GM21360 (cell line): ENCODE data around the gene THSD4.

Experiments used
- ATAC-seq: cut with Tn5 transposase; IDR thresholded peaks from one replicate; pipeline ENCODE4 v1.9.1; 2021; ENCODE audit warnings: mild to moderate bottlenecking, moderate library complexity; ENCODE audit not compliant: unreplicated experiment

THSD4 gene

DNA sequence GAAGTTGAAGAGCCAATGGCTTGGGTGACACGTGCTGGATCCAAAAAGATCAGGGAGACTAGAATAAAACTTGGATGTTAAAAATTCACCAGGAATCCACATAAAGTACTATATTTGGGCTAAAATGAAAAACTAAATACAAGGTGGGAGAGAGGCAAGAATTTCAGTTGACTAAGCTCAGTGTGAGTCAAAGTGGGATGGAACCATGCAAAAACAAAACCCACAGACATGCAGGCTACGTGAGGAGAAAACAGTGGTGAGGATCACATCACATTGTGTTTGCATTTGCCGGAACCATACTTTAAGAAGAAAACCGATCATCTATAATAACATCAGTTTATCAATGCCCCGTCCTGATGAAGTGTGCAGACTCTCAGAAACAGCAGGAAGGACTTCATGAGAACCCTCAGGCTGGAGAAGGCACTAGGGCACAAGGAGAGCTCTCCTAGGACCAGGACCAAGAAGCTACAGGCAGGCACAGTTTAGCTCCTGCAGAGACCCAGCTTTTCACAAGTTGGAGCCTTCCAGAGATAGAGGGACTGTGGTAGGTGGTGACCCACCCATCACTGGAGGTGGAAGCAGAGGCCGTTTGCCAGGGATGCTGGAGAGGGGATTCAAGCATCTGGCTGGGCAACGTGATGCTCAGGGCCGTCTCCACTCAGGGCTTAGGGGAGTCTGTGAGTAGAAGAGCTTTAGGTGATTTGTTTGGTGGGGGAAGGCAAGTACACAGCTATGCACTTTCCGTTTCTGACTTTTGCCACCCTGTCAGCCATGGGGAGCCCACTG, 666.1 kb downstream of the THSD4 start:
- no peak for ATAC-seq

DNA sequence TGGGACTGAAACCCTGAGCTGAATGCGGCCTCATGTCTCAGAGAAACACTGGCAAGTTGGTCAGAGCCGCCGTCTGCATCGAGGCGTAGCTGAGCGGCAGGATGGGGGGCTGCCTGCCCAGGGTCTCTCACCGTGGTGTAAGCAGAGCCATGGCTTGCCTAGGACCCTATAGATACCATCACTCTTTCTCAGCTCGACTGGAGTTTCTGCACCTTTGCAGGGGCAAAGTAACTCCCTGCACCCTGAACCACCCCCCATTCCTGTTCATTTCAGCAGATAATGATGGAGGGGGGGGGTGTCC, 666.6 kb downstream of the THSD4 start:
- no peak for ATAC-seq

DNA sequence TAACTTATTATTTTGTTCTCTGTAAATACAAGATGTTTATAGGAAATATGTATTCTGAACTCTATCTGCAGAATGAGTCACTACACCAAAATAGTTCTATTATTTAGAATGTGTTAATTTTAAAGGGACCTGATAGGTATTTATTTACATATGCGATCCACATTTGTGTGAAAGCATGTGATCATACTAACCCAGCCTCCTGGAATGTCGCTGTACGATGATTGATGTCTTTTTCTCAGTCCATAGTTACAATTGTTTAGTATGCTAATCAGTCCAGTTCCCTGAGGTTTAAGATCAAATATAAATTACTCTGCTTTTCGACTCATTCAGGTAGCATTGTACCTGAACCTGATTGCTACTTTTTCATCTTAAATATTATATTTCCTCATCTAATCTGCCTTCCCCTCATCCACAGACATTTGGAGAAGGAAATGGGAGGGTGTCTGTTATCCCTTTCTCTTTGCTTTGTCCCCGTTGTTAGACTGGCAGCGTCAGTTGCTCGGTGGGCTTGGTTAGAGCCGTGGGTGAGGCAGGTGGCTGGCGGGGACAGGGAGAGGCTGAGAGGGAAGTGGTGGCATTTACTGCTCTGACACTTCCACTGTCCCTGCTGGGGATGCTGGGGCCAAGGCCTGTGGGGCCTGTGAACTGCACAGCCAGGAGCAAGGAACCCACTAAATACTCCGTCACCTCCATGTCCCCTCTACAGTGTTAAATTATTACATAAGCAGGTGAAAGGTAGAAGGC, 667.3 kb downstream of the THSD4 start:
- no peak for ATAC-seq

DNA sequence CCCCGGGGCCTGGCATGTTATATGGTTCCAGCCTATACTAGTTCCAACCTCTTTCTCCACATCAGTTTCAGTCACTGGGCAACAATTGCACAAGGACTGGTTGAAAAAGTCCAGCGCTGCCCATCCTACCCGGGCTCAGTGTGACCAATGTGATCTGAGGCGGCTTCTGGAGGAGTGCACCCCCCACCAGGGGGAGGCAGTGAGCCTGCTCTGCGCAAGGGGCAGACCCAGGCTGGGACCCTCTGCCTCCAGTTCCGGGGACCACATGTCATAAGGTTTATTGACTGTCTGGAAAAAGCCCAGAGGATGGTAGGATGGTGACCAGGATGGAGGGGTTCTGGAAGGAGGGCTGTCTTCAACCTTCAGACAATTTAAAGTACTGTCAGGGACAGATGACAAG, 669.4 kb downstream of the THSD4 start:
- no peak for ATAC-seq

DNA sequence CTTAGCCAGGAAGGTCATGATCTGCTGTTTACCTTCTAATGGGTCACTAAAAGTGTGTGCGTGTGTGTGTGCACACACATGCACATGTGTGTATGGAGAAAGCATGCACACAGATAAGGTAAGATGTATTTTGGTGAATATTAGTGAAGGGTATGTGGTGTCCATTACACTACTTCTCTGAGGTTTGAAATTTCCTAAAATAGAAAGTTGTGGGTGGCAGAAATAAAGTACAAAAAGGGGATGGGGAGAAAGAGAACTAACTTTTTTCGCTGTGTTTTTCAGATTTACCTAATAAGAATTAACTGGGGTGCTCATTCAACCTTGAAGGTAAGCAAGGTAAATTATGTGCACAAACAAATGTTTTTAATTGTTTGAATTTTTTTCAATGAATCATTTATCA, 670.7 kb downstream of the THSD4 start:
- ATAC-seq, result no peak

DNA sequence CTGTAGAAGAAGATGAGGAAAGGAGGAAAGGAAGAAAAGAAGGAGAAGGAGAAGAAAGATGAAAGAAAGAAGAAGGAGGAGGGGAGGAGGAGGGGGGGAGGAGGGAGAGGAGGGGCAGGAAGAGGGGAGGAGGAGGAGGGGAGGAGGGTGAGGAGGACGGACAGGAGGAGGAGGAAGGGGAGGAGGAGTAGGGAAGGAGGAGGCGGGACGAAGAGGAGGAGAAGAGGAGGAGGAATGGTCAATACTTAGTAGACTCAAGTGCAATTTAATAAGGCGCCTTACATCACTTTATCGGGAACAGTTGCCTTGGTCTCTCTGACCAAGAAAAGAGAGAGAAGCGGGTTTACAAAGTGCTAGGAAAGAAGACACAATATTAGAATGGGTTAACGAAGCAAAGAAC, 671.4 kb downstream of the THSD4 start:
- ATAC-seq, result no peak

DNA sequence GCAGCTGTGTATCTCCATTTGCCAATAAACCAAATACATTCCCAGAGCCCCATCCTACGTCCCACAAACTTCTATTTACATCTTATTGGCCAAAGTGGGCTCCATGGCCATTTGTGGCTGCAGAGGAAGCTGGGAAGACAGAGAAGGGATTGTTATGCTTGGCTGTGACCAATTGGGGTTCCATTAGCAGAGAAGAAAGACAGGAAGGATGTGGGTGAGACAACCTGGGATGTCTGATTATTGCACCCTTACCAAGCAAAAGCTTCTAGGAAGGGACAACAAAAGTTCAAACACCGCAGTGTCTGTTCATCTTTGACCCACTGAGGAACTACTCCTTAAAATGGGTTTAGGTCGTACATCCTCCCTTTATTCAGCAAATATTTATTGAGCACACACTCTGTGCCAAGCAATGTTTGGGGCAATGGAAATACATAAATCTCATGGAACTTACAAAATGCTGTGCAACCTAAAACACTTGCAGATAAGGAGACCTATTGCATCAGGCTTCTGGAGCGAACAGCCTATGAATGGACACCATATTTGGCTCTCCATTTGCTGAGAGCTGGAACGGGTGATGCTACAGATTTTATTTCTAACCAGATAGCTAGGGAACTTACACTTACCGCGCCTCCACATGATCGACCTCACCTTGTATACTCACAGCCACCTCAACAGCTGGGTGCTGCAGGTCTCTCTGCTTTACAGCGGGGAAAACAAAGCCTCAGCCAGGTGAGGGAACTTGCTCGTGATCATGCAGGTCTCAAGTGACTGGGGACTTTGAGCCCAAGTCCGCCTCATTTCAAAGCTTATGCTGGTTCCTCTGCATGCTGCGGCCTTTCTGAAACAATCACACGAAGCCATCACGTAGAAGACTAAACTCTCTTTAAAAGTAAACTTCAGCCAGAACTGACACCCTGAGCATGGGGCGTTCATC, 673.6 kb downstream of the THSD4 start:
- ATAC-seq, result no peak

DNA sequence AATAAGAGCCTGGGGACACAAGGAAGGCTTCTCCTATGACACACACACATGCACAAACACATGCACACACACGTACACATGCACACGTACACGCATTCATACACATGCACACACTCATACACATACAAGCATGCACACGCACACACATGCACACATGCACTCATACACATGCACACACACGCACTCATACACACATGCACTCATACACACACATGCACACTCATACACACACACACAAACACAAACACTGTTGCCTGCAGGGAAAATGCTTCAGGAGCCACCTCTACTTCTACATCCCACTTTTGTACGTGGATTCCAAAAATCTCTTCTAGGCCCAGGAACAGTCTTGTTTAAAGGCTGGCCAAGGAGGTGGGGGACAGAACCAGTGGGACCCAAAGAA, 674.3 kb downstream of the THSD4 start:
- ATAC-seq, result no peak

DNA sequence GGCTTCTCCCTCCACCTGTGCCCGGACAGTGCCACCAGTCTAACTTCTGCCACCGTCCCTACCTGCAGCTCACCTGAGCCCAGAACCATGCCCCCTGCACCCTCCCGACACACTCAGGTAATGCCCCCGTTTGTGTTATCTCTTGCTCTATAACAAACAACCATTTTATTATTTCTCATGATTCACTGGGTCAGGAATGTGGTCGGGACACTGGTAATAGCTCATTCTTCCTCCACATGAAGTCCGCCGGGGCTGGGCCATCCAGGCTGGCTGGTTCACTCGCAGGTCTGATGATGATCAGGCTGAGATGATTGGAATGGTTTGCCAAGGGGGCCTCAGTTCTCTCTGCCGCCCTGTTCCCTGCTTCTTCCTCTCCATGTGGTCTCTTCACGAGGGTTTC, 674.8 kb downstream of the THSD4 start:
- ATAC-seq, result no peak

DNA sequence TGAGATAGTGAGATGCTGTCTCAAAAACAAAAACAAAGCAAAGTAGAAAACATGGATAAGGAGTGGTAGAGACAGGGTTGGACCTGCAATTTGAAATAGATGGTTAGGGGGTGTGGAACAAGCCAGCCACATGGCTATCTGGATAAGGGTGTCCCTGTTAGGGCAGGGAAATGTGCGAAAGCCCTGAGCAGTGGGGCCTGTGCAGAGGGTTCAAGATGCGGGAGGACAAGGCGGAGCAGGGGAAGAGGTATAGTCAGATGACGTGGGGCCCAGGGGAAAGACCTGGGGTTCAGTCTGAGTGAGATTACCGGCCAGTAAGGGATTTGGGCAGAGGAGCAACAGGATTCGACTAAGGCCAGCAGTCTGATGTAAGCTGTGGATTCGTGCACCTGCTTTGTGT, 676.7 kb downstream of the THSD4 start:
- no peak for ATAC-seq

DNA sequence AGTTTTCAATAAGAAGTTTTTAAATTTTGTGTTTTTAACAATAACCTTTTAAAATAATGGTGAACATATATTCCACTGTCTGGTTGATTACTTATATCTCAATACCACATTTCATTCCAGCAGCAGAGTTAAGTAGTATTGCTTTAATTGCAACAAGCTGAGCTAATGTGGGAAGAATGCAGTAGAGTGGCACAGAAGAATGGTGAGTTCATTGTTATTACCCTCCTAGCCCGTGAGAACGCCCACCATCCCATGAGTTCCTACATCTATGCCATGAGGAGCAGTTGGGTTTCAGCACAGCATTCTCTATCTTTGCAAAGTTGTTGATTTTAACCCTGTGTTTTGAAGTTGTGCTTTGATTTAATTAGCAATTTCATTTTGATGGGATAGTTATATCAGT, 677.2 kb downstream of the THSD4 start:
- ATAC-seq, result no peak

DNA sequence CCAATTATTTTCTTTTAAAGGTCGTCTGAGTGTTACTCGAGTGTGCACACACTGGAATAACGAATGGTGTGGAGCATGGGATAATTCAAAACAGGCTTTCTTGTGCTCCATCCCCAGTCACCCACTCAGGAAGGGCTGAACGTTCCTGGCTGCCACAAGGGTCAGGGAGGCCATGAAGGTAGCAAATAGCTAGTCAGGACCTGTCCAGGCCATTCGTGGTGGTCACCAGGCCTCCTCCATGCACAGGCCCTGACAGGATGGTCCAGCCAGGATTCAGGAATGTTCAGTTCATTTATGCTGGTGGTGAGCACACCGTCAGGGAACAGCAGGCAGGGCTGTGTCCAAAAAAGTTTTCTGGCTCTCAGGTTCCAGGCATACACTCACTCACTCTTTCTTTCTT, 683.4 kb downstream of the THSD4 start:
- no peak for ATAC-seq

DNA sequence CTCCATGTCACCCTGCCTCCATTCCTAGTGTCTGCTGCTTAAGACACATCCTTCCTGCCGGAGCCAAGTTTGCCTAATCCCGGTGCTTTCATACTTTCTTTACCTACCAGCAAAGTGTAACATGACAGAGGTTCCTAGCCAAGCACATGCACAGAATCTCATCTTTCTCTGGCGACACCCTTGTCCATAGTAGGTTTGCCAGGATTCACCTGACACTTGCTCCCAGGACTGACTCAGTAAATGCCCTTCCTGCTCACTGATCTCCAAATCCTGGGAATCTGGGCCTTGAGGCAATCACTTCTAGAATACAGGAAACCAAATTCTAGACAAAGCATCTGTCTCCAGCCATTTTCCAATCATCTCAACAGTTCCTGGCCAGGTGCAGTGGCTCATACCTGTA, 684.9 kb downstream of the THSD4 start:
- ATAC-seq, result no peak

DNA sequence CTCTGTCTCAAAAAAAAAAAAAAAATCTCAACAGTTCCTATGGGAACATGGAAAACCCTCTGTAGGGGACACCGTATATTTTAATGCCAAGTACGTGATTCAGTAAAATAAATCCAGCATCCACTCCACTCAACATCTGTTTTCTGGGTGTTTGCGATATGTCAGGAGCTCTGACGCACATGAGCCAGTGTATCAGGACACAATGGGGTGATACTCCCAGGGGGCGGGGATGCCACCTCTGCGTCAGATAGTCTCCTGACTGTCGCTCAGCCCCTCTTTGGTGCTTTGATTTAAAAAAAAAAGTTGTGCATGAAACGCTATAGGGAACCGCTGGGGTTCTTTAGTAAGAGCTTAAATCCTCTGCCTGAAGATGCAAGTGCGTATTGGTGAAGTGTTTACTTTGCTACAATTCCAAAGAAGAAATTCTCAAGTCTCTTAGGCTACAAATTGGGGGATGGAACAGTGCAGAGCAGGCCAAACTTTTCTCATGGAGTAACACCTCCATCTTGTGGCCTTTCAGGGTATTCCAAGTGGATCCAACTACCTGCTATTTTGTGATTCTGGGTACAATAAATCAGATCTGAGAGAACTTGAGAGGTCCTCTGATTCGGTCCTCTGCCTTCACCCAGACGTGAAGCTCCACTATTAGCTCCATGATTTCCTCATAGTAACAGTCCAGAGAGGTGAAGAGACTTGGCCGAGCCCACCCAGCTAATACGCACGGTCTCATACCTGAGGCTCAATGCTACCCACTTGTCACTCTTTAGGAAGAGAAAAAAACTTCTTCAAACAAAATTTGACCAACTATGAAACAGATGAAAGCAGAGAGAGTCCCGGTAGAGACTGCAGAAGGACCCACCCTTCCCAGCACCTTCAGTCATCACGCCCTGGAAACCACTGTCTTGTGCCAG, 685.8 kb downstream of the THSD4 start:
- ATAC-seq, result no peak

DNA sequence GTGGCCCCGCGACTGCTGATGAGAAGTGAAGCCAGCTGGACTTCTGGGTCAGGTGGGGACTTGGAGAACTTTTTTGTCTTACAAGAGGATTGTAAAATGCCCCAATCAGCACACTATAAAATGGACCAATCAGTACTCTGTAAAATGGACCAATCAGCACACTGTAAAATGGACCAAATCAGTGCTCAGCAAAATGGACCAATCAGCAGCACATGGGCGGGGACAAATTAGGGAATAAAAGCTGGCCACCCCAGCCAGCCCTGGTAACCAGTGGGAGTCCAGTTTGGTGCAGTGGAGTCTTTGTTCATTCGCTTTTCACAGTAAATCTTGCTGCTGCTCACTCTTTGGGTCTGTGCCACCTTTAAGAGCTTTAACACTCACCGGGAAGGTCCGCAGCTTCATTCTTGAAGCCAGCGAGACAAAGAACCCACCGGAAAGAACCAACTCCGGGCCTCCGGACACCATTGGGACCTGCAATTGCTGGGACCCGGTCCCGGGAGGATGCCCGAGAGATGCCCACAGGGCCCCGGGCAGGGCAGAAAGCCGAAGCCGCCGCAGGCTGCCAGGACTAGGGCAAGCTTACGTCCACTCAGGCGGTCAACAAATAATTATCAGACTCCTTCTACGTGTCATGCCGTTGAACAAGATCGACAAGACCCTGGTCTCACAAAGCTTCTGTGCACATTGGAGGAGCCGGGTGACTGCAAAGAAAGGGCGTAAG, 686.8 kb downstream of the THSD4 start:
- ATAC-seq, result no peak

DNA sequence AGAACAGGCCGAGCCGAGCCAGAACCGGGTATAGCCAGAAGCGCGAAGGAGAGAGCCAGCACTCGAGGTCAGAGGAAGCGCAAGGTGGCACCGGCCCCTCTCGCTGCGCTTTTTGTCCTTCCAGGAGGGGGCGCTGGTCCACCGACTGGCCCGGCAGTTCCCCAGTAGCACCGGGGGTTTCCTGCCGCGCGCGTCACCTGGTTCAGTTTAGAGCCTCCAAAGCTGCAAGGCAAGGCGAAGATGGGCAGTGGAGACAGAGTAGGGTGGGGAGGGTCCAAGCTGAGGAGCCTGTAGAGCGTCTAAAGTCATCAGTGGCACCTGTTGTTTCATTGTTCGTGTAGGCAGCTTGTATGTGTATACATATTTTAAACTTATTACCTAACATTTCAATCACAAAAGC, 687.5 kb downstream of the THSD4 start:
- ATAC-seq, result no peak

DNA sequence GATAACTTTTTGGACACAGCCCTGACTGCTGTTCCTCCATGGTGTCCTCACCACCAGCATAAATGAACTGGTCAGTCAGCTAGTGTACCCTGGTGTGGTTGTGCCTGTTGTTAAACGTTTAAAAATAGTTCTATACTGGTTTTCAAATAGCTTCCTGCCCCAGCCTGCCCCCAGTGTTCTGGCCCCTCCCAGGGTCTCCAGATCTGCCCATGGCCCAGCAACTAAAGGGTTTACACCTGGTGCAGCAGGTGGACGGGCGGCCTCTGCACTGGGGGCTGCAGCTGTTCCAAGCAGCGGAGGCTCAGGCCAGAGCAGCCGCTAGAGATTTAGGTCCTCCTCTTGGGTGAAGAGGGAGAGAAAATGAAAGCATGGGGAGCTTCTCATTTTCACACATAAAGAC, 689.0 kb downstream of the THSD4 start:
- no peak for ATAC-seq

DNA sequence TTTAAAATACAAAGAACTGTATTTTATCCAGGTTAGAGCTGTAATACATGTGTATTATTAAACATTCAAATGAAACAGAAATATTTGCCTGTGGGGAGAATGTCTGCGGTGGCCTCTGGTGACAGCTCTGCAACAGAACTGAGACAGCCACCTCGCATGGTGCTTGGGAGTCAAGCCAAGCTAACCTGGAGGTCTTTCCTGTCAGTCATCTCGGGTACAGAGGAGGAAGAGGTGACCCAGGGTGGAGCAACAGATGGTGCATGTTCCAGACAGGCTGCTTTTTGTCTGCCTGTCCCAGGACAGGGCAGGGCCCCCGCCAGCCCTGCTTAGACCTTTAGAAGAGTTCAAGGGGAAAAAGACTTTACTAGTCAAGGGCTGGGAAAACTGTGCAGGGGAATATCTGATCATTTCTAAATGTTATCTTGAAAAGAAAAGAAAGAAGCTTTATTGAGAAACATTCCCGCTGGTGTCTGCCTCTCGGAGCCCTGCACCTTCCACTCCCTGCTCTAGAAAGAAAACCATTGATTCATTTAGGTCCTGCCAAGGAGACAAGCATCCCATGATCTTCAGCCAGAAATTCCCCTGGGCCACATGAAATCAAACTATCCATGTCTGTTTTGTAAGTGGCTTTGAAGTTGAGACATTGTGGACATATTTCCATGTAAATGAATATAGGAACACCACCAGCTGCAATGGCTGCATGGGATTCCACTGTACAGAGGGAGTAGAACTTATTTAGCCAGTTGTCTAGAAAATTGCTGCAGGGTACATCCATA, 689.6 kb downstream of the THSD4 start:
- peak; percentile 51 for ATAC-seq

DNA sequence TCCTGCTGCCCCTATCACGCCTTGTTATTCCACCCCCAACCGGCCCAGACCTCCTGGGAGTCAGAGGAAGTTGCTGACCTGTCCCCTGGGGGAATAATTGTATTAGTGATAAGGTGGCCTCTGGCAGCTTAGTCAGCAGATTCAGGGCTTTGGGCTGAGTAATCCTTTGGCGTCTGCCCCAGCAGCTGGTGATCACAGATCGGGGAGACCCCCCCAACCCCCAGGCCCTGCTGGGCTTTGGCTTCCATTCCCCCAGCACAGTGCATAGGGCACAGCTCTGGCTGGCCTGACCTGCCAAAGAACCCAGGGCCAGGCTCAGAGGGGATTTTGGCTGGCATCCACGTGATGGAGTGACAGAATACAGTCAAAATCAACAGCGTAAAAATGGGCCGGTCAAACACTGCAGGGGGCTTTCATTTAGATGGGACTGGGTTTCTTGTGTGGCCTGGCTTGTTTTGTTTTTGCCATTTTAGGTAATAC, 691.2 kb downstream of the THSD4 start:
- ATAC-seq, result no peak
